GM12878 (cell line): Measurements from ENCODE around the gene CSF2. TPM values are rescaled to one million over a fixed set of nuclear protein-coding genes. Genes with fewer than 3 reads are reported as not detected.

Experiments used
- ATF7 ChIP-seq: fragments of 450-650 bp; IDR thresholded peaks from 2 replicates; pipeline ENCODE4 v1.6.1; 2016; ENCODE audit warnings: low read depth, mild to moderate bottlenecking
- E2F8 ChIP-seq: fragments of 450-650 bp; IDR thresholded peaks from 2 replicates; pipeline ENCODE4 v1.6.1; 2018; ENCODE audit warnings: mild to moderate bottlenecking, low read depth, moderate library complexity; ENCODE audit not compliant: partially characterized antibody
- IKZF1 ChIP-seq: fragments of 450-650 bp; conservative IDR thresholded peaks from 2 replicates; pipeline ENCODE4 v1.6.1; 2017; ENCODE audit warnings: antibody characterized with exemption, mild to moderate bottlenecking
- LARP7 ChIP-seq: fragments of 450-650 bp; IDR thresholded peaks from 2 replicates; pipeline ENCODE4 v1.6.1; 2017; ENCODE audit warnings: mild to moderate bottlenecking
- MTA2 ChIP-seq: fragments of 450-650 bp; IDR thresholded peaks from 2 replicates; pipeline ENCODE4 v1.6.1; 2016; ENCODE audit warnings: low read depth, mild to moderate bottlenecking, moderate library complexity
- polyA plus RNA-seq, 11 experiments: library from polyadenylated mRNA; depleted of rRNA in 4 of 11; unstranded in 6 of 11; stranded (reverse) in 5 of 11; fragments of >200 nt; fragmentation: Nextera tagmentation in 4 of 11; fragmentation: Illumina TruSeq in 1 of 11; extraction: Ambion mirVana in 4 of 11; extraction: Trizol in 1 of 11; gene quantifications; 1 replicate in 1 of 11; 2 replicates in 10 of 11; pipeline versions ENCODE4 v1.2.1 to v1.2.3, GENCODE V29; 2011 to 2016; ENCODE audit warnings: inconsistent platforms in 2 of 11, missing spikeins in 2 of 11, low read depth in 1 of 11
- total RNA-seq, 4 experiments: library from RNA; depleted of rRNA in 3 of 4; stranded (reverse); fragments of >200 nt in 3 of 4; fragmentation: Illumina TruSeq in 1 of 4; extraction: Trizol in 1 of 4; gene quantifications; 2 replicates each; pipeline versions ENCODE4 v1.2.1 to v1.2.3, GENCODE V29; 2013 to 2021
- TF ChIP-seq, protein P1 (sequence below): fragments of 450-650 bp; IDR thresholded peaks from 2 replicates; pipeline ENCODE4 v1.6.1; 2017; ENCODE audit warnings: mild to moderate bottlenecking, moderate library complexity

The CSF2 gene
- total and polyA plus RNA-seq, 10 of the 15 experiments (the other 5 are each of a cell fraction or from before 2014, with no cell fraction given), result 0.15 to 2.0 (median 0.69) TPM; not detected in 2

DNA sequence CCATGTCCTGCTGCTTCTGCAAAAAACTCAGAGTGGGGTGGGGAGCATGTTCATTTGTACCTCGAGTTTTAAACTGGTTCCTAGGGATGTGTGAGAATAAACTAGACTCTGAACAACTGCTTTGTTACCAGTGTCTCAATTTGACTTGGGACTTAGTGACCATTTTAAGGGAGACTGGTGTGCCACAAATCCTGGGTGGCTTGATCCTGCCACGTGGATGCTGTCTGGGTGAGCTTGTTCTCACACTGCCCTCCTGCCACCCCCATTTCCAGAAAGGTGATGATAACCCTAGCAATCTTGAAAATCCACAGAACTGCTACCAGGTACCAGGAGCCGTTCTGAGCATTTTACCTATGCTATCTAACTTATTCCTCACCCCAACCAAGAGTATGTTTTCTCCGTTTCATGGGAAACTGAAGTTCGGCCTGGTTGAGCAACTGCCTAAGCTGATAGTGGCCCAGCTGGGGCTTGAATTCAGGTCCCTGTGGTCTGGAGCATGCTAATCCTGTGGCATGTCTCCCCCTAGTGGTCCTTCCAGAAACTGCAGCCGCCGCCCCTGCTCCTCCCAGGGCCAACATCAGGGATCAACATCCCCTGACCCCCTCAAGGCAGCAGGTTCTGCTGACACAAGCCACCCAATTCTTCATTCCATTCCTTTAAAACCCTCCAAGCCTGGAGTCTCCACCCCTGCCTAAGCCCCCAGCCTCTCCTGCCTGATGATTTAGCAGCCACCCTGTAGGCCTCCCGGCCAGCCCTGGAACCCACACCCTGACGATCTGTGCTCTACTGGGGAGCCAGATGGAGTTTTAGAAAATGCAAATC is 10.3 kb upstream of the CSF2 start (continued):
- TF ChIP-seq, protein P1, sequence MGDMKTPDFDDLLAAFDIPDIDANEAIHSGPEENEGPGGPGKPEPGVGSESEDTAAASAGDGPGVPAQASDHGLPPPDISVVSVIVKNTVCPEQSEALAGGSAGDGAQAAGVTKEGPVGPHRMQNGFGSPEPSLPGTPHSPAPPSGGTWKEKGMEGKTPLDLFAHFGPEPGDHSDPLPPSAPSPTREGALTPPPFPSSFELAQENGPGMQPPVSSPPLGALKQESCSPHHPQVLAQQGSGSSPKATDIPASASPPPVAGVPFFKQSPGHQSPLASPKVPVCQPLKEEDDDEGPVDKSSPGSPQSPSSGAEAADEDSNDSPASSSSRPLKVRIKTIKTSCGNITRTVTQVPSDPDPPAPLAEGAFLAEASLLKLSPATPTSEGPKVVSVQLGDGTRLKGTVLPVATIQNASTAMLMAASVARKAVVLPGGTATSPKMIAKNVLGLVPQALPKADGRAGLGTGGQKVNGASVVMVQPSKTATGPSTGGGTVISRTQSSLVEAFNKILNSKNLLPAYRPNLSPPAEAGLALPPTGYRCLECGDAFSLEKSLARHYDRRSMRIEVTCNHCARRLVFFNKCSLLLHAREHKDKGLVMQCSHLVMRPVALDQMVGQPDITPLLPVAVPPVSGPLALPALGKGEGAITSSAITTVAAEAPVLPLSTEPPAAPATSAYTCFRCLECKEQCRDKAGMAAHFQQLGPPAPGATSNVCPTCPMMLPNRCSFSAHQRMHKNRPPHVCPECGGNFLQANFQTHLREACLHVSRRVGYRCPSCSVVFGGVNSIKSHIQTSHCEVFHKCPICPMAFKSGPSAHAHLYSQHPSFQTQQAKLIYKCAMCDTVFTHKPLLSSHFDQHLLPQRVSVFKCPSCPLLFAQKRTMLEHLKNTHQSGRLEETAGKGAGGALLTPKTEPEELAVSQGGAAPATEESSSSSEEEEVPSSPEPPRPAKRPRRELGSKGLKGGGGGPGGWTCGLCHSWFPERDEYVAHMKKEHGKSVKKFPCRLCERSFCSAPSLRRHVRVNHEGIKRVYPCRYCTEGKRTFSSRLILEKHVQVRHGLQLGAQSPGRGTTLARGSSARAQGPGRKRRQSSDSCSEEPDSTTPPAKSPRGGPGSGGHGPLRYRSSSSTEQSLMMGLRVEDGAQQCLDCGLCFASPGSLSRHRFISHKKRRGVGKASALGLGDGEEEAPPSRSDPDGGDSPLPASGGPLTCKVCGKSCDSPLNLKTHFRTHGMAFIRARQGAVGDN, result no peak
- TF ChIP-seq ATF7, result no peak
- no peak for TF ChIP-seq IKZF1
- TF ChIP-seq LARP7, result no peak
- TF ChIP-seq E2F8, result no peak
- TF ChIP-seq MTA2, result no peak
